NCI-H2227 (cell line): ENCODE measurements around the gene GFM2.
"Not testable (repeated sequence)": the region's sequence is repeated elsewhere in the genome, so short reads cannot be mapped to it uniquely, and the experiment has no call there.

Experiments
- DNase-seq: peaks from one replicate; lab custom pipeline; 2025; ENCODE audit not compliant: unreplicated experiment; lab: John Stamatoyannopoulos, UW

GFM2 gene

GRCh38 chr5:74717596-74717995 lies 49.3 kb downstream of the GFM2 start:
- no peak for DNase-seq

- DNase-seq, result no peak
These were observed 73.7 kb downstream of the GFM2 start for GRCh38 chr5:74693191-74693590.

GRCh38 chr5:74686962-74687751 lies 79.8 kb downstream of the GFM2 start:
- DNase-seq, result no peak

- DNase-seq, result no peak
These were observed 80.8 kb downstream of the GFM2 start for GRCh38 chr5:74685979-74686631.

GRCh38 chr5:74684900-74685851 lies 81.7 kb downstream of the GFM2 start, which contains the start of gene HEXB:
Gene HEXB (plus strand): TSS chr5:74685233. CDS start chr5:74685261, 28 bp downstream.
- peak; percentile 79 for DNase-seq

- no peak for DNase-seq
These were observed 87.0 kb downstream of the GFM2 start for GRCh38 chr5:74679966-74680365.

- not testable (repeated sequence) for DNase-seq
These were observed 87.6 kb downstream of the GFM2 start for GRCh38 chr5:74679300-74679699.

- DNase-seq, result not testable (repeated sequence)
These were observed 88.8 kb downstream of the GFM2 start for GRCh38 chr5:74678123-74678522.

GRCh38 chr5:74676466-74676865 lies 90.5 kb downstream of the GFM2 start:
- DNase-seq, result not testable (repeated sequence)

GRCh38 chr5:74673011-74673790 lies 93.7 kb downstream of the GFM2 start:
- DNase-seq, result peak; percentile 15

GRCh38 chr5:74672215-74672877 lies 94.6 kb downstream of the GFM2 start:
- no peak for DNase-seq
